ENCODE results near the gene DES.
"Not testable (repeated sequence)": the region's sequence is repeated elsewhere in the genome, so short reads cannot be mapped to it uniquely, and the experiment has no call there.

The DES gene

DNA sequence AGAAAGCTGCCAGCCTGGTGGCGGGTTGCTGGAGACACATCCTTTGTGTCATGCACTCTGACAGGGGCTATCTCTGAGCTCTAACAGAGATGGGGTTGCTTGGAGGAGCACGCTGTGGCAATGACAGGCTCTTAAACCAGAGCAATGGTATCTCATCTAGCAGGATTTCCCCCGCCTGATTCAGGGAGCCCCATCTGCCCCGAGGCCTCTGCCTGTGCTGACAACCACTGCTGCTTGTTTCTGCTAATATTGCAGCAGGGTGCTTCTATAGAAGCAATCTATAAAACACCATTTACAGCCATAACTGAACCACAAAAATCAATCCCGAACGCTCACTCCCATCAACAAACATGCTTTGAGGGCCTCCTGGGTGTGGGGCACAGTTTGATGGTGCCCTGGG is 17.6 kb upstream of the DES start:
- DNase-seq (ENCODE audit: low read depth), result no peak

- DNase-seq (ENCODE audit: low read depth), result no peak
Observed at GRCh38 chr2:219401606-219402005, 16.6 kb upstream of the DES start.

- DNase-seq (ENCODE audit: low read depth), result peak; percentile 20
Observed at GRCh38 chr2:219402665-219403515, 15.3 kb upstream of the DES start.

- DNase-seq (ENCODE audit: low read depth), result no peak
Observed at GRCh38 chr2:219403861-219404260, 14.3 kb upstream of the DES start.

GRCh38 chr2:219404291-219404910 is 13.8 kb upstream of the DES start:
- DNase-seq (ENCODE audit: low read depth), result no peak

DNA sequence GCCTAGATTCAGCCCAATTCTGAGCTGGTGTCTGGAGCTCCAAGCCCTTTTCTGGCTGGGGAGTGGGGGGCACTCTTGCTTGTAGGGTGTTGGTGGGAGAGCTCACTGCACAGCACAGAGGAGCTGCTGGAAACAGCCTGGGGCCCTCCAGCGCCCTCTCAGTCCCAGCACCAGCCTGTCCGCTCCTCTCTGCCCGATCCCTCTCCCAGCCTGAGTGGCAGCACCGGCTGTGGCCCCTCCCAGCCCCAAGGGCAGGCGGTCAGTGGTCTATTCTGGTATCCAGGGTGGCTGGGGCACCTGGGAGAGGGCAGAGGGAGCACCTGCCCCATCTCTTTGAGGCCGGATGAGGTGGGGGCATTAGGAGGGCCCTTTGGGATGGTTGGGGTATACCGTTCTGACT is 13.2 kb upstream of the DES start:
- no peak for DNase-seq (ENCODE audit: low read depth)

DNA sequence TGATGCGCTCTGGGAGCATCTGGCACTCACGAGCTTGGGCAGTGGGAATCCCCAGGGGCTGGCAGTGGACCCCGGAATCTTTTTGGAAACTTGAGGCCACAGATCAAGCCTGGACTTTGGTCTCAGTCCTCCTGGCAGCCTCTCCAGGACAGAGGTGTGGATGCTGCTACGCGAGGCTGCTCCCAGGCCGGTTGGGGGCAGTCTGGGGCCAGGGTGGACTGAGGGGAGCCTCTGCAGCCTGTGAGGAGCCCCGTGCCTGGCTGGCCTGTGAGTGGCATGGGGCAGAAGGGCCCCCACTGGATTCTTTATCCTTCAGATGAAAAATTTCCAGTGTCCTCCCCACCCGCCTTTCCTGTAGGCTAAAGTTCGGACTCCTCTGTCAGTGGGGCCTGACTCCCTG is 12.7 kb upstream of the DES start:
- no peak for DNase-seq (ENCODE audit: low read depth)

- no peak for DNase-seq (ENCODE audit: low read depth)
Observed at GRCh38 chr2:219405958-219406860, 12.0 kb upstream of the DES start.

GRCh38 chr2:219406861-219407230 is 11.3 kb upstream of the DES start:
- no peak for DNase-seq (ENCODE audit: low read depth)

- not testable (repeated sequence) for DNase-seq (ENCODE audit: low read depth)
Observed at GRCh38 chr2:219407343-219407742, 10.8 kb upstream of the DES start.

DNA sequence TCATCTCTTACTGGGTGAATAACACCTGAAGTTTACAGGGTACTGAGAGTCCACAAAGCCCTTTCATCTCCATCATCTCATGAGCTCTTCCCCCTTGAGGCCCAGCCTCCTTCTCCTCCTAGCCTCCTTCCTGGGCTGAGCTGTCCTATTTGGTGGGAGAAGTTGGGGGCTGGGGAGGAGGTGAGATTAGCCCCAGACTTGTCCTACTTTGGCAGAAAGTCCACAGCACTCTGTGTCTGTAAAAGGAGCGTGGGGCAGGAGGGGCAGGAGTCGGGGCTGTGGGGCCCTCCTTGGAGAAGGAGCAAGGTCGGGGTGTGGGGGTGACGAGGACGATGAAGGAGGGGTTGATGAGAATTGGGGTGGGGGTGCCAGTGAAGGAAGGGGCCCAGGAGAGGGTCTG is 10.0 kb upstream of the DES start:
- no peak for DNase-seq (ENCODE audit: low read depth)

GRCh38 chr2:219408631-219409030 is 9.5 kb upstream of the DES start:
- DNase-seq (ENCODE audit: low read depth), result no peak

DNA sequence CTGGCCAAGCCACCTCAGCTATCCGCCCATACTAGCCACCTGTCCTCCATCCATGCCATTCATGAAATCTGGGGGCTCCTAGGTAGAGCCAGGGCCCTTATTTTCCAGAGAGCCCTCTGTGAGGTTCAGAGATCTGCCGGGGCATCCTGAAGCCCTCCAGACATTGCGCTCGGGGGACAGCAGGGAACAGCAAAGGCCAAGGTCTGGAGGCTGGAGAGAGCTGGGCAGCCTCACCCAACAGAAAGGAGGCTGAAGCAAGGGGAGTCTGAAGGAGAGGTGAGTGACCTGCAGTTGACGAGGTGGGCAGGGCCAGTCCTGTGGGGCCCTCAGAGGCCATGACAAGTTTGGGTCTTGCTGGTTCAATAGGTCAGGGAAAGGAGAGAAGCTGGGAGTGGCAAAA is 8.6 kb upstream of the DES start:
- no peak for DNase-seq (ENCODE audit: low read depth)

DNA sequence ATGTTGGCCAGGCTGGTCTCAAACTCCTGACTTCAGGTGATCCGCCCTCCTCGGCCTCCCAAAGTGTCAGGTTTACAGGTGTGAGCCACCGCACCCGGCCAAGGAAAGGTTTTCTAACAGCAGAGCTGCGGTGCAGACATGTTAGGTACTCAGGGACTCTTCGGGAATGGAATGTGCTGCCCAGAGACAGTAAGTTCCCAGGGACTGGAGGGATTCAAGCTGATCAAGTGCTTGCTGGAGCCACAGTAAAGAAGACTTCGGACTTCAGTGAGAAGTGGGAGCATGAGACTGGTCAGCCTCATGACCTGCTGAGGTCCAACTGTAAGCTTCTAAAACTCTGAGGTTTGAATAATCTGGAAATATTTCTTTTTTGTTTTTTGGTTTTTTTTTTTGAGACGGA is 7.8 kb upstream of the DES start:
- no peak for DNase-seq (ENCODE audit: low read depth)

DNA sequence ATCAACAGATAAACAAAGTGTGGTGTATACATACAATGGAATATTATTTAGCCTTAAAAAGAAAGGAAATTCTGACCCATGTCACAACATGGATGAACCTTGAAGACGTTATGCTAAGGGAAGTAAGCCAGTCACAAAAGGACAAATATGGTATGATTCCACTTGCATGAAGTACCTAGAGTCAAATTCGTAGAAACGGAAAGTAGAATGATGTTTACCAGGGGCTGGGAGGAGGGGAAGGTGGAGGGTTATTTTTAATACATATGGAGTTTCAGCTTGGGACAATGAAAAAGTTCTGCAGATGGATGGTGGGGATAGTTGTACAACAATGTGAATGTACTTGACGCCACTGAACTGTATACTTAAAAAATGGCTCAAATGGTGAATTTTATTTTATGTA is 3.3 kb upstream of the DES start:
- no peak for DNase-seq (ENCODE audit: low read depth)

DNA sequence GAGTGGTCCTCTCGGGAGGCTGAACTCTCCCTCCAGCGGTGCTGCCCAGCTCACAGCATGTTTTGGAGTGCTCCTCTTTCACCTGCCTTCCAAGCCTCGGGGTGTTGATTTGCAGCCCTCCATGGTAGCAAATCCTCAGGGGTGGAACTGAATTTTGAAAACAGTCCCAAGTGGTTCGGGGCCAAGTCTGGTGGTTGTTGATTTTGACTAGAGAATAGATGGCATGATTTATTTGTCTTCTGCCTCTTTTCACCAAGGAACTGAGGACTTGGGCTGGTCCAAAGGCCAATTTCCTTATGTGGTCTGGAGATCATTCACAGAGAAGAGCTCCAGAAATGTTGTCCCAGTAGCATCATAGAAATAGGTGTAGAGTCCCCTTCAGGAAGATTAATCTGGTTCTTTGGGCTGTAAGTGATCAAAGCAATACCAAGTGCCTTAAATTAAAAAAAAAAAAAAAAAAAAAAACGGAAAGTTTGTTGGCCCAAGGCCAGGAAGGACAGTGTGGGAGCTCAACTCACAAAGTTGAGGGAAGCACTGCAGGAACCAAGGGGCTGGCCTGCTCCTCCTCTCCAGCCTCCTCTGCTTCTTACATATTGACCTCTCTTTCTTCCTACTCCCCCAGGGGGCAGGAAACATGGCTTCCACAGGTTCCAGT is 2.5 kb upstream of the DES start:
- no peak for DNase-seq (ENCODE audit: low read depth)

DNA sequence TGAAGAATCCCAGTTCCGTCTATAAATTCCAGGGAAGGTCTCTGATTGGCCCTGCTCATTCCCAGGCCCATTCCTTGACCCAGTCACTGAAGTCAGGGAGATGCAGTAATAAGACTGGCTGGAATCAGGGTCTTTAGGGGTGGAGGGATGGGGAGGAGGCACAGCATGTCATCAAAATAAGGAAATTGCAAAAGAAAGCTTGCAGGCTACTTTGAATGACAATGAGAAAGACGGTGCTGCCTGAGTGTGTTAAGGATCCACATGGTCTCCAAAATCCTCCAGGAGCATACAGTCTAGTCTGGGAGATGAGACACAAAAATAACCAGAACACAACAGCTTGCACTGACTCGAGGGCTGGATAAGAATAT is 2.0 kb upstream of the DES start:
- no peak for DNase-seq (ENCODE audit: low read depth)

DNA sequence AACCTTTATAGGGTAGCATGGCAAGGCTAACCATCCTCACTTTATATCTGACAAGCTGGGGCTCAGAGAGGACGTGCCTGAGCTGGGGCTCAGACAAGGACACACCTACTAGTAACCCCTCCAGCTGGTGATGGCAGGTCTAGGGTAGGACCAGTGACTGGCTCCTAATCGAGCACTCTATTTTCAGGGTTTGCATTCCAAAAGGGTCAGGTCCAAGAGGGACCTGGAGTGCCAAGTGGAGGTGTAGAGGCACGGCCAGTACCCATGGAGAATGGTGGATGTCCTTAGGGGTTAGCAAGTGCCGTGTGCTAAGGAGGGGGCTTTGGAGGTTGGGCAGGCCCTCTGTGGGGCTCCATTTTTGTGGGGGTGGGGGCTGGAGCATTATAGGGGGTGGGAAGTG is 1.2 kb upstream of the DES start:
- DNase-seq (ENCODE audit: low read depth), result no peak

- no peak for DNase-seq (ENCODE audit: low read depth)
Observed at GRCh38 chr2:219417374-219417773, 803 bp upstream of the DES start.

- DNase-seq (ENCODE audit: low read depth), result no peak
Observed at GRCh38 chr2:219419012-219419324, 791 bp downstream of the DES start.

GRCh38 chr2:219419331-219420197 is 1.4 kb downstream of the DES start:
- no peak for DNase-seq (ENCODE audit: low read depth)

DNA sequence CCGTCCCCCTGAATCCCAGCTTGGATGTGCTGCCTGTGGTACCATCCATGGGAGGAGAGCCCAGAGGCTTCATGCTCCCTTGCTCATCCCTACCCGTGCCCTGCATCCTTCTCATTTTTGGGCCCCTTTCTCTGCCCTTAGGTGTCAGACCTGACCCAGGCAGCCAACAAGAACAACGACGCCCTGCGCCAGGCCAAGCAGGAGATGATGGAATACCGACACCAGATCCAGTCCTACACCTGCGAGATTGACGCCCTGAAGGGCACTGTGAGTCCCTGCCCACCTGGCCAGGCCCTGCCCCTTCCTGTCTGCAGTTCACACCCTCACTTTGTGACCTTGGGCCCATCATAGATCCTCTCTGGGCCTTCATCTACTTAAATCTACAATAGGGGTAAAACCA is 2.5 kb downstream of the DES start:
- no peak for DNase-seq (ENCODE audit: low read depth)

Measured in activated T-helper 1 cell treated with Interleukin-2 at 50 U/mL for 16 hours (primary cell).